K562 (cell line): ENCODE measurements around the gene TBL1XR1. TPM values are rescaled to one million over a fixed set of nuclear protein-coding genes. Genes with fewer than 3 reads are reported as not detected.

Experiments
- ATF1 ChIP-seq, 2 experiments: fragments of 450-650 bp in 1 of 2; IDR thresholded peaks; 2 replicates each; pipeline ENCODE4 v1.6.1; 2016; ENCODE audit warnings: missing compliant biosample characterization in 1 of 2, missing genetic modification characterization in 1 of 2
- HNRNPK ChIP-seq: fragments of 200-400 bp; formaldehyde crosslinking; IDR thresholded peaks from one replicate; pipeline ENCODE4 v1.6.1; 2018; ENCODE audit warnings: mild to moderate bottlenecking, low read depth, low read length; ENCODE audit not compliant: poor library complexity, severe bottlenecking
- NFRKB ChIP-seq: fragments of 450-650 bp; IDR thresholded peaks from 2 replicates; pipeline ENCODE4 v1.6.1; 2016; ENCODE audit warnings: low read depth
- POLR2G ChIP-seq: fragments of 200-400 bp; formaldehyde crosslinking; IDR thresholded peaks from 2 replicates; pipeline ENCODE4 v1.6.1; 2017; ENCODE audit warnings: low read depth, mild to moderate bottlenecking, antibody characterized with exemption, low read length, moderate library complexity
- POLR3G ChIP-seq: IDR thresholded peaks from 2 replicates; pipeline ENCODE4 v1.6.1; 2011; ENCODE audit not compliant: insufficient read length, insufficient replicate concordance; ENCODE audit errors: extremely low read depth
- PRPF4 ChIP-seq: fragments of 200-400 bp; formaldehyde crosslinking; IDR thresholded peaks from one replicate; pipeline ENCODE4 v1.6.1; 2017; ENCODE audit warnings: low read length, low read depth, mild to moderate bottlenecking; ENCODE audit not compliant: insufficient read depth, poor library complexity, severe bottlenecking
- RBM15 ChIP-seq: fragments of 200-400 bp; formaldehyde crosslinking; IDR thresholded peaks from 2 replicates; pipeline ENCODE4 v1.6.1; 2018; ENCODE audit warnings: mild to moderate bottlenecking, low read length, moderate library complexity; ENCODE audit not compliant: insufficient read depth
- SOX6 ChIP-seq: fragments of 450-650 bp; IDR thresholded peaks from 2 replicates; pipeline ENCODE4 v1.6.1; 2014; ENCODE audit warnings: mild to moderate bottlenecking
- XRCC3 ChIP-seq: fragments of 450-650 bp; IDR thresholded peaks from 2 replicates; pipeline ENCODE4 v1.6.1; 2017; ENCODE audit warnings: mild to moderate bottlenecking, moderate library complexity
- ZEB2 ChIP-seq: fragments of 450-650 bp; IDR thresholded peaks from 2 replicates; pipeline ENCODE4 v1.6.1; 2016
- ZNF668 ChIP-seq: fragments of 250-450 bp; sonication (Bioruptor Pico); IDR thresholded peaks from 2 replicates; pipeline ENCODE4 v1.8.0; 2022; ENCODE audit warnings: mild to moderate bottlenecking, inconsistent platforms
- polyA plus RNA-seq, 8 experiments: library from polyadenylated mRNA; depleted of rRNA in 4 of 8; stranded (reverse) in 5 of 8; unstranded in 3 of 8; fragments of >200 nt; fragmentation: Nextera tagmentation in 2 of 8; fragmentation: Illumina TruSeq in 1 of 8; extraction: Ambion mirVana in 2 of 8; extraction: Trizol in 1 of 8; gene quantifications; 2 replicates each; pipeline versions ENCODE4 v1.2.1 to v1.2.3, GENCODE V29; 2011 to 2014; ENCODE audit warnings: inconsistent platforms in 1 of 8, missing spikeins in 1 of 8
- total RNA-seq, 7 experiments: library from RNA; depleted of rRNA in 6 of 7; stranded (reverse); fragments of >200 nt in 6 of 7; fragmentation: Illumina TruSeq in 2 of 7; extraction: Trizol in 2 of 7; gene quantifications; 2 replicates each; pipeline versions ENCODE4 v1.2.1 to v1.2.3, GENCODE V29; 2011 to 2021; ENCODE audit warnings: low replicate concordance in 1 of 7
- TF ChIP-seq, protein P1 (sequence below): fragments of 450-650 bp; IDR thresholded peaks from 2 replicates; pipeline ENCODE4 v1.6.1; 2017; ENCODE audit warnings: antibody characterized with exemption
- TF ChIP-seq, protein P2 (sequence below): sonication (generic); formaldehyde crosslinking; IDR thresholded peaks from 2 replicates; pipeline ENCODE4 v1.8.0; 2022; ENCODE audit warnings: mild to moderate bottlenecking, low read depth, missing genetic modification reagents
- TF ChIP-seq, protein P3 (sequence below): sonication (generic); formaldehyde crosslinking; IDR thresholded peaks from 2 replicates; pipeline ENCODE4 v1.8.1; 2023; ENCODE audit warnings: mild to moderate bottlenecking, missing genetic modification reagents
- TF ChIP-seq, protein P4 (sequence below): fragments of 250-450 bp; sonication (Bioruptor Pico); IDR thresholded peaks from 2 replicates; pipeline ENCODE4 v1.5.0; 2021
- TF ChIP-seq, protein P5 (sequence below), 2 experiments: fragments of 450-650 bp; IDR thresholded peaks; 2 replicates each; pipeline ENCODE4 v1.6.1; 2018; ENCODE audit warnings: mild to moderate bottlenecking in 2 of 2, low read depth in 1 of 2; ENCODE audit not compliant: partially characterized antibody in 2 of 2

TBL1XR1 gene
- total and polyA plus RNA-seq, 9 of the 15 experiments (the other 6 are each of a cell fraction or from before 2014, with no cell fraction given), result 19.6 to 171 (median 83.3) TPM

DNA sequence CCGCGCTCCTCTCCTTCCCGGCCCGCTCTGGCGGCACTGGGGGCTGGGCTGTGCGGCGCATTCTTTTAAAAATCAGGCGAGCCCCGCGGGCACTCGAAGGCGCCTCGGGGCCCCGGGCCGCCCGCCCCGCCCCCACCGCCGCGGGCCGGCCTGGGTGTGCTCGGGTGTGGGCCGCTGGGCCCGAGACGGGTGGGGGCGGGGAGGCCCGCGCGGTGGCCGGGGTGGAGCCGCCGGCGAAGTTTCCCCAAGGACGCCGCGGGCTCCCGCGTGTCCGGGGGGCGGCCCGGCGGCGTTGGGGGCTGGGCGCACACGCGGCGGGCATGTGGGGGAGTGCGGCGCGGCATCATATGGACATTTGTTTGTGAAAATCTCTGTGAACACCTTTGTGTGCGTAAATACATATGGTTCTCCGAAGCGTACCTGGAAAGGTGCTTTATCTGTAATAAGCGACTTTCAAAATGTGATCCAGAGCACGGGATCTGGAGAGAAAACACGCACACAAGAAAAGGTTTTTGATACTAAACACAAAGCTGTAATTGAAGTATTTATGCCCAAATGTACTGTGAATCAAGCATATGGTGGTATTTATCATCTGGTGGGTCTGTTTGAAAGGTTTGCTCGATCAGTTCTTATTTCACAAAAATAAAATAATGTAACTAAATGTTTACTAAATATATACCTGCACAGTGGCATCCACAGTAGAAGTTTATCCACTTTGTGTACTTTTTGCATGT lies 612 bp upstream of the TBL1XR1 start (continued):
- TF ChIP-seq, protein P1, sequence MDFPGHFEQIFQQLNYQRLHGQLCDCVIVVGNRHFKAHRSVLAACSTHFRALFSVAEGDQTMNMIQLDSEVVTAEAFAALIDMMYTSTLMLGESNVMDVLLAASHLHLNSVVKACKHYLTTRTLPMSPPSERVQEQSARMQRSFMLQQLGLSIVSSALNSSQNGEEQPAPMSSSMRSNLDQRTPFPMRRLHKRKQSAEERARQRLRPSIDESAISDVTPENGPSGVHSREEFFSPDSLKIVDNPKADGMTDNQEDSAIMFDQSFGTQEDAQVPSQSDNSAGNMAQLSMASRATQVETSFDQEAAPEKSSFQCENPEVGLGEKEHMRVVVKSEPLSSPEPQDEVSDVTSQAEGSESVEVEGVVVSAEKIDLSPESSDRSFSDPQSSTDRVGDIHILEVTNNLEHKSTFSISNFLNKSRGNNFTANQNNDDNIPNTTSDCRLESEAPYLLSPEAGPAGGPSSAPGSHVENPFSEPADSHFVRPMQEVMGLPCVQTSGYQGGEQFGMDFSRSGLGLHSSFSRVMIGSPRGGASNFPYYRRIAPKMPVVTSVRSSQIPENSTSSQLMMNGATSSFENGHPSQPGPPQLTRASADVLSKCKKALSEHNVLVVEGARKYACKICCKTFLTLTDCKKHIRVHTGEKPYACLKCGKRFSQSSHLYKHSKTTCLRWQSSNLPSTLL, result no peak
- TF ChIP-seq, protein P2, sequence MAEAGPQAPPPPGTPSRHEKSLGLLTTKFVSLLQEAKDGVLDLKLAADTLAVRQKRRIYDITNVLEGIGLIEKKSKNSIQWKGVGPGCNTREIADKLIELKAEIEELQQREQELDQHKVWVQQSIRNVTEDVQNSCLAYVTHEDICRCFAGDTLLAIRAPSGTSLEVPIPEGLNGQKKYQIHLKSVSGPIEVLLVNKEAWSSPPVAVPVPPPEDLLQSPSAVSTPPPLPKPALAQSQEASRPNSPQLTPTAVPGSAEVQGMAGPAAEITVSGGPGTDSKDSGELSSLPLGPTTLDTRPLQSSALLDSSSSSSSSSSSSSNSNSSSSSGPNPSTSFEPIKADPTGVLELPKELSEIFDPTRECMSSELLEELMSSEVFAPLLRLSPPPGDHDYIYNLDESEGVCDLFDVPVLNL (CRISPR knock-in tag), result no peak
- TF ChIP-seq SOX6 (no peak), ZNF668 (CRISPR knock-in tag) (no peak), RBM15 (no peak), POLR2G (peak; percentile 74), ATF1 (CRISPR knock-in tag; IDR thresholded peaks at IDR 0.05) (no peak), ATF1 (tag; IDR thresholded peaks at IDR 0.05) (peak; percentile 18; the same call in 1 of the 2 replicates), ZEB2 (peak; percentile 31; the same call in 1 of the 2 replicates), HNRNPK (no peak), XRCC3 (no peak), PRPF4 (no peak), POLR3G (no peak), NFRKB (peak; percentile 96)
- TF ChIP-seq, protein P3, sequence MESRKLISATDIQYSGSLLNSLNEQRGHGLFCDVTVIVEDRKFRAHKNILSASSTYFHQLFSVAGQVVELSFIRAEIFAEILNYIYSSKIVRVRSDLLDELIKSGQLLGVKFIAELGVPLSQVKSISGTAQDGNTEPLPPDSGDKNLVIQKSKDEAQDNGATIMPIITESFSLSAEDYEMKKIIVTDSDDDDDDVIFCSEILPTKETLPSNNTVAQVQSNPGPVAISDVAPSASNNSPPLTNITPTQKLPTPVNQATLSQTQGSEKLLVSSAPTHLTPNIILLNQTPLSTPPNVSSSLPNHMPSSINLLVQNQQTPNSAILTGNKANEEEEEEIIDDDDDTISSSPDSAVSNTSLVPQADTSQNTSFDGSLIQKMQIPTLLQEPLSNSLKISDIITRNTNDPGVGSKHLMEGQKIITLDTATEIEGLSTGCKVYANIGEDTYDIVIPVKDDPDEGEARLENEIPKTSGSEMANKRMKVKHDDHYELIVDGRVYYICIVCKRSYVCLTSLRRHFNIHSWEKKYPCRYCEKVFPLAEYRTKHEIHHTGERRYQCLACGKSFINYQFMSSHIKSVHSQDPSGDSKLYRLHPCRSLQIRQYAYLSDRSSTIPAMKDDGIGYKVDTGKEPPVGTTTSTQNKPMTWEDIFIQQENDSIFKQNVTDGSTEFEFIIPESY (CRISPR knock-in tag), result no peak
- TF ChIP-seq, protein P4, sequence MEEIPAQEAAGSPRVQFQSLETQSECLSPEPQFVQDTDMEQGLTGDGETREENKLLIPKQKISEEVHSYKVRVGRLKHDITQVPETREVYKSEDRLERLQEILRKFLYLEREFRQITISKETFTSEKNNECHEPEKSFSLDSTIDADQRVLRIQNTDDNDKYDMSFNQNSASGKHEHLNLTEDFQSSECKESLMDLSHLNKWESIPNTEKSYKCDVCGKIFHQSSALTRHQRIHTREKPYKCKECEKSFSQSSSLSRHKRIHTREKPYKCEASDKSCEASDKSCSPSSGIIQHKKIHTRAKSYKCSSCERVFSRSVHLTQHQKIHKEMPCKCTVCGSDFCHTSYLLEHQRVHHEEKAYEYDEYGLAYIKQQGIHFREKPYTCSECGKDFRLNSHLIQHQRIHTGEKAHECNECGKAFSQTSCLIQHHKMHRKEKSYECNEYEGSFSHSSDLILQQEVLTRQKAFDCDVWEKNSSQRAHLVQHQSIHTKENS (CRISPR knock-in tag), result no peak
- TF ChIP-seq, protein P5, sequence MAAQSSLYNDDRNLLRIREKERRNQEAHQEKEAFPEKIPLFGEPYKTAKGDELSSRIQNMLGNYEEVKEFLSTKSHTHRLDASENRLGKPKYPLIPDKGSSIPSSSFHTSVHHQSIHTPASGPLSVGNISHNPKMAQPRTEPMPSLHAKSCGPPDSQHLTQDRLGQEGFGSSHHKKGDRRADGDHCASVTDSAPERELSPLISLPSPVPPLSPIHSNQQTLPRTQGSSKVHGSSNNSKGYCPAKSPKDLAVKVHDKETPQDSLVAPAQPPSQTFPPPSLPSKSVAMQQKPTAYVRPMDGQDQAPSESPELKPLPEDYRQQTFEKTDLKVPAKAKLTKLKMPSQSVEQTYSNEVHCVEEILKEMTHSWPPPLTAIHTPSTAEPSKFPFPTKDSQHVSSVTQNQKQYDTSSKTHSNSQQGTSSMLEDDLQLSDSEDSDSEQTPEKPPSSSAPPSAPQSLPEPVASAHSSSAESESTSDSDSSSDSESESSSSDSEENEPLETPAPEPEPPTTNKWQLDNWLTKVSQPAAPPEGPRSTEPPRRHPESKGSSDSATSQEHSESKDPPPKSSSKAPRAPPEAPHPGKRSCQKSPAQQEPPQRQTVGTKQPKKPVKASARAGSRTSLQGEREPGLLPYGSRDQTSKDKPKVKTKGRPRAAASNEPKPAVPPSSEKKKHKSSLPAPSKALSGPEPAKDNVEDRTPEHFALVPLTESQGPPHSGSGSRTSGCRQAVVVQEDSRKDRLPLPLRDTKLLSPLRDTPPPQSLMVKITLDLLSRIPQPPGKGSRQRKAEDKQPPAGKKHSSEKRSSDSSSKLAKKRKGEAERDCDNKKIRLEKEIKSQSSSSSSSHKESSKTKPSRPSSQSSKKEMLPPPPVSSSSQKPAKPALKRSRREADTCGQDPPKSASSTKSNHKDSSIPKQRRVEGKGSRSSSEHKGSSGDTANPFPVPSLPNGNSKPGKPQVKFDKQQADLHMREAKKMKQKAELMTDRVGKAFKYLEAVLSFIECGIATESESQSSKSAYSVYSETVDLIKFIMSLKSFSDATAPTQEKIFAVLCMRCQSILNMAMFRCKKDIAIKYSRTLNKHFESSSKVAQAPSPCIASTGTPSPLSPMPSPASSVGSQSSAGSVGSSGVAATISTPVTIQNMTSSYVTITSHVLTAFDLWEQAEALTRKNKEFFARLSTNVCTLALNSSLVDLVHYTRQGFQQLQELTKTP (IDR thresholded peaks at IDR 0.05; ENCODE audit: low read depth in 1 of 2, partially characterized antibody in 2 of 2), result no peak
